CD14-positive monocyte (primary cell): ENCODE data around the gene GPR137B. TPM values are rescaled to one million over a fixed set of nuclear protein-coding genes. Genes with fewer than 3 reads are reported as not detected.

ENCODE experiments used
- DNase-seq, 3 donors: peaks; one replicate each; pipeline ENCODE4 v3.0.0-alpha.2; 2011 to 2022
- H2AFZ ChIP-seq: 2 replicates; pipeline ENCODE4 v1.6.0; 2012; ENCODE audit warnings: mild to moderate bottlenecking, low read depth, low read length, inconsistent platforms; ENCODE audit not compliant: insufficient read depth, poor library complexity, severe bottlenecking
- H3K27ac ChIP-seq, 2 donors: 1 replicate in 1 of 2; 2 replicates in 1 of 2; pipeline ENCODE4 v1.5.1; 2012 to 2013; ENCODE audit warnings: low read length in 2 of 2, control low read depth in 1 of 2, inconsistent platforms in 1 of 2, low read depth in 1 of 2, mild to moderate bottlenecking in 1 of 2
- H3K27me3 ChIP-seq, 2 donors: one replicate each; pipeline versions ENCODE4 v1.6.0 to v1.6.1; 2011 to 2013; ENCODE audit warnings: low read length in 2 of 2; ENCODE audit not compliant: control insufficient read depth in 2 of 2, insufficient read depth in 2 of 2
- H3K36me3 ChIP-seq, 2 donors: replicated peaks in 1 of 2; 1 replicate in 1 of 2; 2 replicates in 1 of 2; pipeline versions ENCODE4 v1.5.1 to v1.6.1; 2012 to 2013; ENCODE audit warnings: low read length in 2 of 2, control low read depth in 1 of 2, inconsistent platforms in 1 of 2, mild to moderate bottlenecking in 1 of 2; ENCODE audit not compliant: insufficient read depth in 2 of 2, control insufficient read depth in 1 of 2
- H3K4me1 ChIP-seq, 2 donors: 1 replicate in 1 of 2; 2 replicates in 1 of 2; pipeline versions ENCODE4 v1.5.1 to v1.6.1; 2012 to 2013; ENCODE audit warnings: low read length in 2 of 2, control low read depth in 1 of 2, inconsistent platforms in 1 of 2, mild to moderate bottlenecking in 1 of 2, moderate library complexity in 1 of 2; ENCODE audit not compliant: insufficient read depth in 2 of 2, control insufficient read depth in 1 of 2
- H3K4me2 ChIP-seq: replicated peaks from 2 replicates; pipeline ENCODE3; 2012; ENCODE audit warnings: low read length, moderate library complexity, mild to moderate bottlenecking; ENCODE audit not compliant: poor library complexity, severe bottlenecking; ENCODE audit errors: extremely low read depth
- H3K4me3 ChIP-seq, 3 experiments: fragments of 200-600 bp in 1 of 3; sonication (generic) in 1 of 3; replicated peaks in 1 of 3; 1 replicate in 2 of 3; 2 replicates in 1 of 3; pipeline ENCODE4 v1.5.1; 2011 to 2013; ENCODE audit warnings: low read length in 3 of 3, mild to moderate bottlenecking in 3 of 3, control low read depth in 2 of 3, low read depth in 2 of 3, inconsistent platforms in 1 of 3, moderate library complexity in 1 of 3
- H3K79me2 ChIP-seq: 2 replicates; pipeline ENCODE4 v1.6.0; 2012; ENCODE audit warnings: mild to moderate bottlenecking, control low read depth, inconsistent platforms, low read length, moderate library complexity; ENCODE audit not compliant: insufficient read depth
- H3K9ac ChIP-seq: 2 replicates; pipeline ENCODE4 v1.6.0; 2017; ENCODE audit warnings: low read length, mild to moderate bottlenecking; ENCODE audit not compliant: insufficient read depth, poor library complexity, severe bottlenecking
- H3K9me3 ChIP-seq, 2 donors: replicated peaks in 1 of 2; 1 replicate in 1 of 2; 2 replicates in 1 of 2; pipeline versions ENCODE4 v1.5.1 to v1.6.1; 2012 to 2013; ENCODE audit warnings: low read length in 2 of 2, control low read depth in 1 of 2; ENCODE audit not compliant: control insufficient read depth in 1 of 2, insufficient read depth in 1 of 2
- H4K20me1 ChIP-seq: 2 replicates; pipeline ENCODE4 v1.6.0; 2012; ENCODE audit warnings: mild to moderate bottlenecking, low read length, control low read depth, moderate library complexity; ENCODE audit not compliant: insufficient read depth
- H3K27ac Mint-ChIP-seq, 7 donors: one replicate each; pipeline ENCODE4 v1.8.0; 2020; ENCODE audit warnings: mild to moderate bottlenecking in 7 of 7, mixed read lengths in 7 of 7, moderate library complexity in 6 of 7, inconsistent platforms in 2 of 7
- H3K27me3 Mint-ChIP-seq, 3 donors: one replicate each; pipeline ENCODE4 v1.8.0; 2021 to 2022; ENCODE audit warnings: low read depth in 3 of 3, mild to moderate bottlenecking in 3 of 3, mixed read lengths in 3 of 3, moderate library complexity in 3 of 3, inconsistent platforms in 1 of 3
- H3K36me3 Mint-ChIP-seq, 2 donors: one replicate each; pipeline ENCODE4 v1.8.0; 2020; ENCODE audit warnings: mixed read lengths in 2 of 2, inconsistent platforms in 1 of 2, mild to moderate bottlenecking in 1 of 2
- H3K4me1 Mint-ChIP-seq: one replicate; pipeline ENCODE4 v1.8.0; 2020; ENCODE audit warnings: mild to moderate bottlenecking, mixed read lengths
- H3K4me3 Mint-ChIP-seq, 2 donors: one replicate each; pipeline ENCODE4 v1.8.0; 2020; ENCODE audit warnings: mild to moderate bottlenecking in 2 of 2, mixed read lengths in 2 of 2, moderate library complexity in 1 of 2
- H3K9me3 Mint-ChIP-seq, 7 donors: one replicate each; pipeline ENCODE4 v1.8.0; 2020 to 2022; ENCODE audit warnings: mixed read lengths in 7 of 7, mild to moderate bottlenecking in 6 of 7, moderate library complexity in 6 of 7, inconsistent platforms in 2 of 7
- CTCF ChIP-seq: fragments of 200-600 bp; IDR thresholded peaks from one replicate; pipeline ENCODE4 v1.8.0; 2022; ENCODE audit warnings: antibody characterized with exemption, mild to moderate bottlenecking
- WGBS: methylation state at CpG from one replicate; pipeline ENCODE4 v1.1.5; 2013; ENCODE audit warnings: missing lambda C conversion rate; ENCODE audit not compliant: insufficient coverage; 5-methylcytosine and 5-hydroxymethylcytosine counted together
- intact Hi-C, 2 donors: fragments of 100-400 bp; cut with micrococcal nuclease; formaldehyde crosslinking; loops; one replicate each; pipeline versions ENCODE4 v1.15.0 to v1.15.1; 2023
- polyA plus RNA-seq, 3 donors: library from polyadenylated mRNA; depleted of rRNA in 1 of 3; unstranded in 2 of 3; stranded (reverse) in 1 of 3; fragments of 300-500 nt in 2 of 3; fragments of >200 nt in 1 of 3; fragmentation: Illumina TruSeq in 2 of 3; gene quantifications; 1 replicate in 2 of 3; 2 replicates in 1 of 3; pipeline ENCODE4 v1.2.3, GENCODE V29; 2012 to 2021

GPR137B gene
- polyA plus RNA-seq, 3 donors, result 7.5 to 10.8 (median 8.7) TPM

- peaks cover 4 to 9% of the 10 kb centered on the region in 2 donors for H3K9me3 ChIP-seq
- 98% methylated on average over 5 of the region's 7 CpGs for WGBS
- H4K20me1 ChIP-seq, result peaks cover 29% of the 10 kb centered on the region
- H3K36me3 ChIP-seq, result peaks cover 0 to 6% of the 10 kb centered on the region in 2 donors
- Mint-ChIP-seq H3K36me3 (peaks cover 18 to 34% of the 10 kb centered on the region in 2 donors), H3K9me3 (peaks cover 5 to 16% (median 13%) of the 10 kb centered on the region in 7 donors), H3K27ac (peak overlapping the region in 1 of 7 donors; percentile 12), H3K27me3 (peaks cover 0 to 2% (median 0%) of the 10 kb centered on the region in 3 donors), H3K4me1 (peaks cover 12% of the 10 kb centered on the region), H3K4me3 (no peak overlapping the region)
- no peak overlapping the region for H3K4me3 ChIP-seq
- no peak overlapping the region for H2AFZ ChIP-seq
- peaks cover 4 to 6% of the 10 kb centered on the region in 2 donors for H3K4me1 ChIP-seq
- no peak for DNase-seq
- TF ChIP-seq CTCF, result no peak
- intact Hi-C loops, result no loop called here
- H3K27ac ChIP-seq, result no peak overlapping the region
- no peak overlapping the region for H3K4me2 ChIP-seq
- H3K27me3 ChIP-seq, result no peaks in the 10 kb centered on the region
- H3K79me2 ChIP-seq, result no peaks in the 10 kb centered on the region
- no peak overlapping the region for H3K9ac ChIP-seq
These were observed 24.8 kb downstream of the GPR137B start for GRCh38 chr1:236167154-236167553.

GRCh38 chr1:236167578-236167977 lies 25.2 kb downstream of the GPR137B start:
- no peak for TF ChIP-seq CTCF
- H3K27me3 Mint-ChIP-seq, result peaks cover 0 to 2% (median 0%) of the 10 kb centered on the region in 3 donors
- Histone ChIP-seq H3K9me3 (peaks cover 0 to 4% of the 10 kb centered on the region in 2 donors), H2AFZ (no peak overlapping the region), H3K4me3 (no peak overlapping the region), H3K36me3 (peaks cover 0 to 6% of the 10 kb centered on the region in 2 donors), H3K4me1 (peaks cover 4 to 6% of the 10 kb centered on the region in 2 donors), H3K27ac (no peak overlapping the region), H3K9ac (no peak overlapping the region), H3K27me3 (no peaks in the 10 kb centered on the region), H4K20me1 (peaks cover 29% of the 10 kb centered on the region), H3K4me2 (no peak overlapping the region), H3K79me2 (no peaks in the 10 kb centered on the region)
- intact Hi-C loops, result no loop called here
- DNase-seq, result no peak
- 100% methylated on average over 2 of the region's 4 CpGs for WGBS
- peaks cover 4 to 12% (median 8%) of the 10 kb centered on the region in 7 donors for H3K9me3 Mint-ChIP-seq
- H3K4me3 Mint-ChIP-seq, result no peak overlapping the region
- peaks cover 12% of the 10 kb centered on the region for H3K4me1 Mint-ChIP-seq
- H3K27ac Mint-ChIP-seq, result peak overlapping the region in 2 of 7 donors; percentile 33 to 70
- H3K36me3 Mint-ChIP-seq, result peaks cover 18 to 34% of the 10 kb centered on the region in 2 donors
